WI38 (cell line): ENCODE results near the gene NTN4.
A peak's percentile ranks its signal among the peaks of the same experiment; 100 is the strongest.

Experiments used
- H3K4me3 ChIP-seq: 2 replicates; pipeline ENCODE4 v1.5.1; 2011; ENCODE audit warnings: low read depth, mild to moderate bottlenecking, control low read depth, low read length
- TF ChIP-seq, protein P1 (sequence below): IDR thresholded peaks from 2 replicates; pipeline ENCODE4 v1.5.1; 2012; ENCODE audit warnings: low read depth, mild to moderate bottlenecking, control low read depth, low read length

Gene NTN4

GRCh38 chr12:95808146-95808545, 17.6 kb upstream of the NTN4 start:
- no peak overlapping the region for H3K4me3 ChIP-seq
- TF ChIP-seq, protein P1, sequence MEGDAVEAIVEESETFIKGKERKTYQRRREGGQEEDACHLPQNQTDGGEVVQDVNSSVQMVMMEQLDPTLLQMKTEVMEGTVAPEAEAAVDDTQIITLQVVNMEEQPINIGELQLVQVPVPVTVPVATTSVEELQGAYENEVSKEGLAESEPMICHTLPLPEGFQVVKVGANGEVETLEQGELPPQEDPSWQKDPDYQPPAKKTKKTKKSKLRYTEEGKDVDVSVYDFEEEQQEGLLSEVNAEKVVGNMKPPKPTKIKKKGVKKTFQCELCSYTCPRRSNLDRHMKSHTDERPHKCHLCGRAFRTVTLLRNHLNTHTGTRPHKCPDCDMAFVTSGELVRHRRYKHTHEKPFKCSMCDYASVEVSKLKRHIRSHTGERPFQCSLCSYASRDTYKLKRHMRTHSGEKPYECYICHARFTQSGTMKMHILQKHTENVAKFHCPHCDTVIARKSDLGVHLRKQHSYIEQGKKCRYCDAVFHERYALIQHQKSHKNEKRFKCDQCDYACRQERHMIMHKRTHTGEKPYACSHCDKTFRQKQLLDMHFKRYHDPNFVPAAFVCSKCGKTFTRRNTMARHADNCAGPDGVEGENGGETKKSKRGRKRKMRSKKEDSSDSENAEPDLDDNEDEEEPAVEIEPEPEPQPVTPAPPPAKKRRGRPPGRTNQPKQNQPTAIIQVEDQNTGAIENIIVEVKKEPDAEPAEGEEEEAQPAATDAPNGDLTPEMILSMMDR, result no peak

DNA sequence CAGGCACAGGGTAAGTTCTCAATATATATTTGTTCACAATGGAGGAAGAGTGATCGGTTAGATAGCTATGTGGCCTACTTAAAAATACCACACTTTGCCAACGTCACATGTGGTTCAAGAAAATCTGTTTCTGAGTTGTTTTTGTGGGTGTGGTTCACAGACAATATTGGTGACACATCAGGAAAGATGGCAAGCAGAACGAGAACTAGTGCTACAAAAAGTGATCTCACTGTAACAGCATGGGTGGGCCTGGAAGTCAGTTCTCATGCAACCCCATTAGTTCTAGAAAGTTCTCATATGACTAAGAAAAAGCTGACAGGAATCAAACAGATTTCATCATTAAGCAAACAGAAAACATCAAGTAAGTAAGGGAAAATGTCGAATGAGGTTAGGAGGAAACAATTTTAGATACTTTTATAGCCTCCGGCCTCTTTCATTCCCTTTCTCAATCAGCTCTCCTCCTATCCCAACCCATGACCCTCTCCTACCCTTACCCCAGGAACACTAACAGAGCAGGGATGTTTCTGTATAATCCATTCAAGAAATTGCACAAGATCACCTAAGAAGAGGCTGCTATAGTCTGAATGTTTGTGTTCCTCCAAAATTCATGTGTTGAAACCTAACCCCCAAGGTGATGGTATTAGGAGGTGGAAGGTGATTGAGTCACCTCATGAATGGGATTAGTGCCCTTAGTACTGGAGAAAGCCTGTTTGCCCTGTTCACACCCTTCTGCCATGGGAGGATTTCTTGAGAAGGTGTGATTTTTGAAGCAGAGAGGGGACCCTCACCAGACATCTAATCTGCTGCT, 15.5 kb upstream of the NTN4 start:
- TF ChIP-seq, protein P1, result no peak
- H3K4me3 ChIP-seq, result no peak overlapping the region

- no peak overlapping the region for H3K4me3 ChIP-seq
Measured at GRCh38 chr12:95804291-95804690, 13.7 kb upstream of the NTN4 start.

GRCh38 chr12:95803817-95804216, 13.3 kb upstream of the NTN4 start:
- no peak overlapping the region for H3K4me3 ChIP-seq
- TF ChIP-seq, protein P1, result no peak

More at GRCh38 chr12:95804291-95804690, 13.7 kb upstream of the NTN4 start:
- TF ChIP-seq, protein P1, result no peak

GRCh38 chr12:95802482-95803270, 12.1 kb upstream of the NTN4 start:
- peak overlapping the region; percentile 23 for H3K4me3 ChIP-seq
- TF ChIP-seq, protein P1, result no peak

DNA sequence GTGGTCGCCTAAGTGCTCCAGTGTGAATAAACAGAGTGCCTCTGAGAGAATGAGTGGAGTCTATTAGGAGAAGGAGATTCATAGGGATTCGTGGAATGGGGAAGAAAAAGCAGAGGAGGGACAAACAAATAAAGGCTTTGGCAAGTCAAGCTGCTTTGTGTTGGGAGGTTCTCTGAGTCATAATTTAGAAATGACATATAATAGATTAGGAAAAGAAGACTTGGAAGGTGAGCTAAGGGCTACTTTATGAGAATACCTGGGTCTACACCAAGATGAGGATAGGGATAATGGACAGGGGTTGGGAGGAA, 6.4 kb upstream of the NTN4 start:
- TF ChIP-seq, protein P1, result no peak
- no peak overlapping the region for H3K4me3 ChIP-seq
